Measurements from ENCODE around the gene XYLT1.

DNA sequence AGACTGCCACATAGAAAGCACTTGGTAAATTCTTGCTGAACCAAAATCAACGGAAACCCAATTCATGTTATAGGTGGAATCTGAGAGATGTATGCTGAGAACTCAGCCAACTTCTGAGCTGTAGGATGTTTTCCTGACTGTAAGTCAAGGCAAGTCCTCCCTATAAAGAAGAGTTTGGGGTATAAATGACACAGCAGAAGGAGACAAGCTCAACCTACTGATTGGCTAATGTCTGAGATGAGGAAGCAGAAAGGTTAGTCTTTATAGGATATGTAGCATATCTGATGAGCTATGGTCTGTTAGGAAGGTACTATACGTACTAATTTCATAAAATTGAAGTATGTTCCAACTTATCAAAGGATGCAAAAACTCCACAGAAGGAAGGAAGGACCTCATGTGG, 99.5 kb downstream of the XYLT1 start:
- no peak for TF ChIP-seq EZH2phosphoT487 (IDR thresholded peaks at IDR 0.05; ENCODE audit: insufficient read depth, low read depth)
- no peak for TF ChIP-seq EZH2 (IDR thresholded peaks at IDR 0.05; ENCODE audit: insufficient read depth, poor library complexity, severe bottlenecking)
